MM.1S (cell line): ENCODE measurements around the gene IL2RA.

Experiments
- CTCF ChIP-seq: fragments of 300-600 bp; sonication (generic); IDR thresholded peaks from 2 replicates; pipeline ENCODE4 v1.5.1; 2016; ENCODE audit warnings: antibody characterized with exemption, low read length, mixed read lengths
- EZH2 ChIP-seq: fragments of 300-600 bp; sonication (generic); optimal IDR thresholded peaks from 2 replicates; pipeline ENCODE3; 2017; ENCODE audit warnings: low read depth, mild to moderate bottlenecking, antibody characterized with exemption, low read length, mixed read lengths
- EZH2phosphoT487 ChIP-seq: fragments of 300-600 bp; sonication (generic); IDR thresholded peaks from 2 replicates; pipeline ENCODE4 v1.6.1; 2018; ENCODE audit warnings: antibody characterized with exemption, low read length

GRCh38 chr10:6053816-6054631, 8.1 kb downstream of the IL2RA start:
- TF ChIP-seq EZH2 = no peak
- TF ChIP-seq CTCF = no peak
- no peak for TF ChIP-seq EZH2phosphoT487
